Fibroblast of gingiva (primary cell): ENCODE results near the gene SLC7A5.

Source experiments
- DNase-seq: peaks from one replicate; pipeline ENCODE4 v3.0.0-alpha.2; 2011; ENCODE audit warnings: low read depth

Gene SLC7A5

DNA sequence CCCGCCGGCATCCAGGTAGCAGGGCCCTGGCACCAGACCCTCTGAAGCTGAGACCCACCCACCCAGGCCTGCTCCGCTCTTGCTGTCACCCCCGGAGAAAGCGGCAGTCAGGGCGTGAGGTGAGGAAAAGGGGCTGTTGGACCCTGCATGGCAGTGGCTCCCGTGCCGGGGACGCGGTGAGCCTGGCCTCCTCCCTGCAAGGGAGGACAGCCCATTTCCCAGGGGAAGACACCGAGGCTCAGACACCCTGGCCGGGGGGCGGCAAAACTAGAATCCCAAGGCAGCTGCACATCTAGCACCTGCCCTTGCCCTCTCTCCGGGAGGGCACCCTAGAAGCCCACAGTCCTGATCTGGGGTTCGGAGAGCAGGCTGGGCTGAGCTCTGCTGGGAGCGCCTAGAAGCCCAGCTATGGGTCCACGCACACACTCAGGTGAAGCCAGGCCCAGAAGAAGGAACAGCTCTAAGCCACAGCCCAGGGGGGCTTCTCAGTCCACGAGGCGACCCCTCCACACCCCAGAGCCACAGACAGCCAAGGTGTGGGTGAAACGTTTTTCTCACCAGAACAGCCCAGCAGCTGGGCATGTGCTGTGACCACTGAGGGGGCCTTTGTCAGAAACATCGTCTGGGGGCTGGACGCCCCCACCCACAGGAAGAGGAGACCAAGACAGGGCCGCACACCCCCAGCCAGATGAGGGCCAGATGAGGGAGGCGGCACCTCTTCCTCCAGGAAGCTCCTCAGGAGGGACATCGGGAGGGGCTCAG lies 22.4 kb downstream of the SLC7A5 start:
- no peak for DNase-seq

DNA sequence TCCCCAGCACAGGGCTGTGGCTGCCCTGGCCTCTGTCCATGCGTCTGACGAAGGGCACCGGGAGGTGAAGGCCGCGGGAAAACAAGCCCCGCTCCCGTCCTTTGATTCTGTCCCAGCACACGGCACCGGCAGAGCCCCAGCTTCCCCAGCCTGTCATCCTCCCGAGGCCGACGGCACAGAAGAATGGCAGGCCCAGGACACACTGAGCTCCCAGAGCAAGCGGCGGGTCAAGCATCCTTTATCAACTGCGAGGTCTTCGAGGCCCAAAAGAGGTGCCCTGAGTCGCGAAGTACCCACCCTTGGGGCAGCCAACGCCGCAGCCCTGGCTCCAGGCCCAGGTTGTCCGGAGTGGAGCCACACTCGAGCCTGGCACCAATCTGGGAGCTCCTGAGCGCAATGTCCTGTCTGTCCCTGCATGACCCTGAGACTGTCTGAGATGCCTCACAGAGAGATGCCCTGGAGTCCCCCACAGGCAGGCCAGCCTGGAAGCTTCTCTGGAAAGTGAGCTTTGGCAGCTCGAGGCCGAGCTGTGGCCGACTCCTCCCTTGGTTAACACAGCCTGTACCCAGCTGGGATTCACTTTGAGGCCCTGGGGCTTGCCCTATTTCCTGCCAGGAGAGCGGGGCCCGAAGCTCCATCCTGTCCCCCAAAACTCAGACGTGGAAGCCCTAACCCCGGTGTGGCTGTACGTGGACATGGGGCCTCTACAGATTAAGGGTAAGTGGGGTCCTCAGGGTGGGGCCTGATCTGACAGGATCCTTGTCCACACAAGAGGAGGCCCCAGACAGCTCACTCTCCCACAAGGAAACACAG lies 23.3 kb downstream of the SLC7A5 start:
- no peak for DNase-seq

DNA sequence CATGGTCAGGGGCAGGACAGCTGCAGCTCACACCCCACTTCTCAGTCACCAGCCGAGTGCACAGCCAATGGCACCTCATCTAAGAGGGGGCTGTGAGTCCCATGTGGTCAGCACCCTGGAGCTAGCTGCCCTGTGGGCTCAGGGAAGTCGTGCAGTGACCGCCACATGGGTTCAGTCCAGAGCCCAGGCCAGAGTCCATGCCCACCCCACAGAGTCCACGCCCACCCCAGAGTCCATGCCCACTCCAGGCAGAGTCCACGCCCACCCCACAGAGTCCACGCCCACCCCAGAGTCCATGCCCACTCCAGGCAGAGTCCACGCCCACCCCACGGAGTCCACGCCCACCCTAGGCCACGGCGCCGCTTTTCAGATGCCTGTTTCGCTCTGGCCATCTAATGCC lies 24.1 kb downstream of the SLC7A5 start:
- no peak for DNase-seq

DNA sequence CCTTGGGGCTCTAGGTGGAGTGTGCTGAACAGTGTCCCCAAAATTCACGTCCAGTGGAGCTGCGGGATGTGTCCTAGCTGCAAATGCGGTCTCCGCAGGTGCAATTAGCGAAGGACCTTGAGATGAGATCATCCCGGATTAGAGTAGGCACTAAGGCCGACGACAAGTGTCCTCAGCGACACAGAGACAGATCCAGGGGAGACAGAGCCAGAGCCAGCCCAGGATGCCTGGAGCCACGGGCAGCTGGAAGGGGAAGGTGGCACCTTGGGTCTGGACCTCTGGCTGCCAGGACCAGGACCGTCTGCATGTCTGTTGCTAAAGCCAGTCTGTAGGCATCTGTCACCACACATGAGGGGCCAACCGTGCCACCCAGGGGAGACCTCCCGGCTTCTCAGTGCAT lies 24.5 kb downstream of the SLC7A5 start:
- no peak for DNase-seq

DNA sequence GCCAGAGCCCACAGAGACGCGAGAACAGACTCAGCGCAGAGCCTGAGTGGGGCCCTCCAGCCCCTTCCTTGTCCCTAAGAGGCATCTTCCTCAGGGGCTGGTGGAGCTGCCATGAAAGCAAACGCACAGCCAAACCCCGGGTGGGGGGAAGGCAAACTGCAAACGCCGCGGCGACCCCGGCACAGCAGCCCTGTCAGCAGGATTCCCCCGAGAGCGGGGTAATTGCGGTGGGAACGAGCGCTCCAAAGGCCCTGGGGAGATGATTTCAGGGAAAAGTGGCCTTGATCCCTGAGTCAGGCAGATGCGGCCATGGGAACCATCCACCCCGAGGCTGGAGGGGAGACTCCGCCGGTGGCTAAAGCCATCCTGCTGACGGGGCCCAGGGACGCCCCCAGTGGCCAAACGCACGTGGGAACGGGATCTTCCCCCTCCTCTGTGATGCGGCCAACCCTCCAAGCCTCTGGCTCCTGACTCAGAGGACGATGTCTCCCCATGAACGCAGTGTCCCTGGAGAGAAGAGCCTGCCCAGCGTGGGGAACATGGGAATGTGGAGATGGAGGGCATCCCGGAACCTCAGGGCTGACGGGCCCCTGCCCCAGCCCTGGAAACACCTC lies 25.1 kb downstream of the SLC7A5 start:
- DNase-seq = no peak

DNA sequence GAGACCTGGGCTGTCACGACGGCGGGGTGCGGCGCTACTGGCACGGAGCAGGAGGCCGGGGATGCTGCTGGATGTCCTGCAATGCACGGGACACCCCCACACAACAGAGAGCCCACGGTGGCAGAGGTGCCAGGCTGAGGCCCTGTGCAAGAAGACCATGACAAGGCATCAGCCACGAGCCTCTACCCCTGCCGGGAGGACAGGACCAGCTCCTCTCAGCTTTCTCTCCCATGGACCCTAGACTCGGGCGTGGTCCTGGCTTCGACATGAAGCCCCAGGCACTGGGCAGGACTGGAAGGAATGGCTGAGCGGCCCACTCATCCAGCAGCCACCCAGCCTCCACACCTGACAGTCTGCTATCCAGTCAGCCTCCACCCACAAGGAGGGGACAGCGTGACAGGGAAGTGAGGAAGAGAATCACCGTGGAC lies 25.6 kb downstream of the SLC7A5 start:
- DNase-seq = no peak

DNA sequence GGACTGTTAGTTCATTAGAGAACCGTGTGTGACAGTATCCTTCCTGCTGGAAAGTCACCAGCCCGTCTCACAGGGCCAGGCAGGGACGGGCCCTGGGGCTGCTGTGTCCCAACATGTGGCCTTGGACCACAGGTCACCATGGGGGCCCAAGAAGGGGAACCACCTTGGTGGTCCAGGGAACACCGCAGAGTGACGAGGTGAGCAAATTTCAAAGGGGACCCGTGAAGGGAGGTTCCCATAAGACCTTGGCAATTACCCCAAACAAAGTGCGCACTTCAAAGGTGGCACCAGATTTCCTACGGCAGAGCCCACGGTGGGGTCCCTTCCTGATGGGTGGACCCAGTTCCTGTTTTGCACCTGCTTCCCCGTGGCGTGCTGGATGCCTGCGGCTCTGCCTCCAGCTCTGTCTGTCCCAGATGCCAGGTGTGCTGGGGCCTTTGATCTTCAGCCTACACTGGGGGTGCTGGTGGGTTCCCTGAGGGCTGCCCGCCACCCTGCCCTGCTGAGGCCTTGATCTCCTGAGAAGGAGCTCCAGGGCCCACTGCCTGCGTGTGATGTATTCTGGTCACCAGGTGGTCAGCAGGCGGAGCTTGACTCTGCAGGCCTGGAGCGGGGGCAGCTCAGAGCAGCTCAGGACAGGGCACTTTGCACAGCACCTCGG lies 27.0 kb downstream of the SLC7A5 start:
- no peak for DNase-seq

DNA sequence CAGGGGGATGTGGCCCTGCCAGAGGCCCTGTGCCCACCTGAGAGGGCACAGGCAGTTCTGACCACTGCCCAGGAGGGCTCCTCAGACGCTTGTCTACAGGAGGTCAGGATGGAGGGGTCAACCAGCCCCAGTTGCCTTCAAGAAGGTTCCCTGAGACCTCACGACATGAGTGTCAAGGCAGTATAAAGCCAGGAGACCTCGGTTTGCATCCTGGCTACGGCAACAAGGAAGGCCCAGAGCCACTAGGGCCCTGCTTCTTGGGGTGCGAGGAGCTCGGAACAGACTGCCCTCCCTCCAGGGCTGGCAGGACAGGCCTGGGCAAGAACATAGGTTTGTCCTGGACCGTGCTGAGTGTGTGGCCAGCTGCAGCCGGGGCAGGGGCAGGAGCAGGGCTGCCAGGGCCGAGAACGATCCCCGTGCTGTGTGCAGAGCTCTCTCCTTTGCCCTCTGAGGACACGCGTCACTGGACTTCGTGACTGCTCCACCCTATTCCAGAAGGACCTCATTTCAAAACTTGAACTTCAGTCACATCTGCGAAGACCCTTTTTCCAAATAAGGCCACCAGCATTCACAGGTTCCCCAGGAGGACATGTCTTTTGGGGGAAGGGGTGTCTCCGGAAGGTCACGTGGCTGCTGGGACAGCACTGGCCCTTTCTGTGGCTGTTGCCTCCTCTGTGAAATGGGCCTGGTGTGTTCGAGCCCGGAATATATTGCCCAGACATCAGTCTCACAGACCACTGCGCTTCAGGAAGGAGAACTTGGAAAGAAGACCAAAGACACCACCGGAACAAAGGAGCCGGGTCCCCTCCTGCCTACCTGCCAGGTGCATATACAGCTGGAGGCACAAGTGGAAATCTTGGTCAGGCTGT lies 27.7 kb downstream of the SLC7A5 start:
- no peak for DNase-seq

DNA sequence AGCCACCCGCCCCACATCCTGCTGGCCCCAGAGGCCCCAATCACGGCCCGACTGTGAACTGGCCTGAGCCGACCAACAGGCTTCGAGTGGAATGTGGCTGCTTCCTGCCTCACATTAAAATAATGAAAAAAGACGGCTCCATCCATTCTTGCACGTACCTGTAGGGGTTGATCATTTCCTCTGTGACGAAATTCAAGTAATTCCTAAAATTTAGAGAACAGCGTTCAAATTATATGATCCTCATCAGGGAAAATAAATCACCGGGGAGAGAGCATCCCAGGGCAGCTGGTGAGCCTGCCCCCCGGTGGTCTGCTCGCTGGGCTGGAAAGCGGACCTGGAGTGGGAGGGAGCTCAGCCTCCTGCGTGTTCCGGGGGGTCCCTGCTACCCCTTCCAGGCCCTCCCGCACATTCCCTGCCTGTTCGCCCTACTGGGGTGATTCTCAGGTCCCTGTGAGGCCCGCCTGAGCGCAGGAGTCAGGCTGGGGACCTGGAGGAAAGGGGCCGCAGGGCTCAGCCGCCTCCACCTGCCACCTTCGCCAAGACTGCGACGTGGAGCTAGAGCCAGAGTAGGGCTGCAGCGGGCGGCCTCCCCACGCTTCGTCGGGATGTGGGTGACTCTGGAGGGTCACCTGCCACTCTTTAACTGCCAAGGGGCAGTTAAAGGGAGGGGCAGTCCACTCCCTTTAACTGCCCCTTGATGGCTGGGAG lies 28.9 kb downstream of the SLC7A5 start:
- no peak for DNase-seq

DNA sequence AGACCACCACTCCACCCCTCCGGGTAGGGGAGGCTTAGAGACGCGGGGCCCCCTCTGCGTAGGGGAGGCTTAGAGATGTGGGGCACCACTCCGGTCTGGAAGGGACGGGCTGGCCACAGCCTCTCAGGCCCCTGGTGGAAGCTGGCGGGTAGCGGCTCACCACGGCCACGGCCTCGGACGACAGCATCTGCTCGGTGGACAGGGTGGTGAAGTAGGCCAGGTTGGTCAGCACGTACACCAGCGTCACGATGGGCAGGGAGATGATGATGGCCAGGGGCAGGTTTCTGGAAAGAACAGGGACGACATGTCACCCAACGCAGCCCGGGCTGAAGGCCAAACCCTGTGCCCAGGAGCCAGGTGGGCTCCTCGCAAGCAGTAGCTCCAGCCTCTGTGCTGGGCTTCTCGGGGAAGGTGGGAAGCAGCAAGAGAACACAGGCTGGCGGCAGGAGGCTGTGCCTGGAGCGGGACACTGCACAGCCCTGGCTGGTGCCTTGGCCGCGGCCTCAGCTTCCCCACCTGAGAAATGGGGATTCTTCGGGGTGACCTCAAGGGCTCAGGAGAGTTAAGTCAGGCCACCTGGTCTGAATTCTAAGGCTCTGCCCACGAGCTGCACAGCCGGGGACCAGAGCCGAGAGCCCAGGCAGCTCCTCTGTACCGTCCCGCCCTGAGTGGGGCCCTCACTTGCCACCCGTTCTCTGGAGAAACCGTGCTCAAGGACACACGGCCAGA lies 29.6 kb downstream of the SLC7A5 start:
- DNase-seq = no peak

DNA sequence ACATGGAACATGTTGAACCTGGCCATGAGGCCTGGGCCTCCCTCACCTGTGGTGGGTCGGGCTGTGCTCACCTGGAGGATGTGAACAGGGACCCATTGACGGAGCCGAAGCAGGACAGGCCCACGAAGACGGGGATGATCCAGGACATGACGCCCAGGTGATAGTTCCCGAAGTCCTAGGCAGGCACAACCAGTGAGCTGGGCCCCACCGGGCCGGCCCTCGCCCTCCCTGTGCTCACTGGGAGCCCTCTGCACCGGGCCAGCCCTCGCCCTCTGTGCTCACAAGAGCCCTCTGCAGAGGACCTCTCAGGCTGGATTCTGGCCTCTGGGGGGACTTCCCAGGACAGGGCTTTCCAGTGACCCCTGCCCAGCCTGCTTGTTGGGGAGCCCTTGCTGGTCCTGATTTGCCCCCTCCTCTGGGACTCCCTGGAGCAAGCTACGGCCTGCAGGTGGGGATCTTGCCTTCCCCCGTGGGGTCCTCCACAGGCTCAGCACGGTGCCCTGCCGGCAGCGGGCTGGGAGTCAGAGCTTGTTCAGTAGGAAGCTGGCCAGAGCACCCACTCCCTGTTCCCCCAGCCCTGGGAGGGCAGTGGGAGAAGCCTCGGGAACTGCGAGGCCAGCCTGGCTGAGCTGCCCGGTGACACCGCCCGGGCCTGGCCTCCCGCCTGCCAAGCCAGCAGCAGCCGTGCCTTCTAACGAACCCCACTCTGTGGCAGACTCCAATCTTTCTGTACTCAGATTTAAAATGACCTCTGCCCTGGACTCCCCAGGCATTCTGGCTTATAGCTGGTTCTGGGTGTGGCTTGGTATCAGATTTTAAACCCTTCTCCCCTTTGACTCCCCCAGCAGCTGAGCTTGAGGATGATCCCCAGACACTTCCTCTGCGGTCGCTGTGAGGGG lies 30.4 kb downstream of the SLC7A5 start:
- DNase-seq = no peak

DNA sequence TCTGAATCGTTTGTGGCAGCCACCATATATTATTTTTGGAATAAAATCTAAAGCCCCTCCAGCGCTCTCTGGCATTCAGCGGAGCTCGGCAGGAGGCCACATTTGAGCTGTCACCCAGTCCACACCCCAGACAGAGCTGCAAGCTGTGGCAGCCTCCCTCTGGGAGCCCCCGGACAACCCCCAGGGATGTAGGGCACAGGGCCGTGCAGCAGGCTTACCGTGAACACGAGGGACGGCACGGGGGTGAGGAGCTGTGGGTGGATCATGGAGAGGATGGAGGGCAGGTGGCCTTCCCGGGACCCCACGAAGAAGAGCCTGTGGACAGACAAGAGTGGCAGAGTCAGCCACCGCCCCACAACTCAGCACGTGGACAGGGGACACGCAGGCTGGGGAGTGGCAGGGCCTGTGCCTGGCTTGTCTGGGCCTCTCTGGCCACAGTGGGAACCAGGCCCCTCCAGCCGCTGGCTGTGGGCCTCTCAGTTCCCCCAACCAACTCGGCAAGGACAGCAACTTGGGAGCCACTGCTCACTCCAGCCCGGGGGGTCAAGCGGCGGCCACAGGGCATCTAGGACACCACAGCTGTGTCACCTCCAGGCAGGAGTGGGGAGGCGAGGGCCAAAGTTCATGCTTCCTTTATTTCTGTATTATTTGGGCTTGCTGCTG lies 31.5 kb downstream of the SLC7A5 start:
- DNase-seq = no peak

DNA sequence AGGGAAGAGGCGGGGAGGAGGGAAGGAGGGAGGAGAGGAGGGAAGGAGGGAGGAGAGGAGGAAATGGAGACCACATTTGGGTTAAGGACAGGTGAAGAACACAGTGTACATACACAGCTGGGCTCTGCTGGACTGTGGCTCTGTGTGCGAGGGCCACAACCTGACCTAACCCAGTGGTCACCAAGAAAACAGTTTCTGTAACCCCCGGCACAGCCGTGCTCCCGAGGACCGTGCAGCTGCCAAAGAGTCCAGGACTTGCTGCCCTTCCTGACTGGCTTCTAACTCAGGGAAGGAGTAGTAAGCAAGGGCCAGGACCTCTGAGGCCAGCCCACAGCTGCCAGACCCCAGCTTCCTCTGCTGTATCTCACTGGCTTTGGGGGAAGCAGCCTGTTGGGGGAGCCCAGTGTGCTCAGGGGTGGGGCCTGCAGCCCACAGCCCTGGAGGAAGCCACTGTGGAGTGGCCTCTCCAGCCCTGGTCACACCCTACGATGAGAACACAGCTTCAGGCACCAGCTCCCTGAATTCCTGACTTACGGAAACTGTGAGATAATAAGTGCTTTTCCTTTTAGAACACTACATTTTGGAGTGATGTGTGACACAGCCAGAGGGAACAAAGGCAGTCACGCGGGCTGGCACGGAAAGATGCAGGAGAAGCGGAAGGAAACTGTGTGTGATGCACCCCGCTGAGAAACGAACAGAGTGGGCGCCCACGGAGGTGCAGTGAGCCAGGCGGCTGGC lies 32.3 kb downstream of the SLC7A5 start:
- no peak for DNase-seq

DNA sequence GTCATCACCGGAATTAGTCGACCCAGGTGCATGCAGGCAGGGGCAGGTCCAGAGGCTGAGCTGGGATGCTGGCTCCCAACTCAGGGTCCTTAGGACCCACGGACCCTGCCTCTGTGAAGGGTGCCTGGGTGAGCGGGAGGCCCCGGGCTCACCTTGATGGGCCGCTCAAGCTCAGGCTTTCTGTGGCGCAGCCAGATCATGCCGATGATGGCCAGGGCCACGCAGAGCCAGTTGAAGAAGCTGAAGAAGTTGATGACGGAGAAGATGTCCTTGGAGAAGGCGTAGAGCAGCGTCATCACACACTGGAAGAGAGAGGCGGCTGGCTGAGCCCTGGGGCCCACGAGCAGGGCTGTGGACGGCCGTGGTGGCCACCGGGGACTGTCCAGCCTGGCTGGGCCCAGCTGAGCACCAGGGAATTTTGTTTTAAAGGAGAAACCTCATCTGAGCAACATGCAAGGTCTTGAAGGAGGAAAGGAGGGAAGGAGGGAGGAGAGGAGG lies 32.9 kb downstream of the SLC7A5 start:
- no peak for DNase-seq

DNA sequence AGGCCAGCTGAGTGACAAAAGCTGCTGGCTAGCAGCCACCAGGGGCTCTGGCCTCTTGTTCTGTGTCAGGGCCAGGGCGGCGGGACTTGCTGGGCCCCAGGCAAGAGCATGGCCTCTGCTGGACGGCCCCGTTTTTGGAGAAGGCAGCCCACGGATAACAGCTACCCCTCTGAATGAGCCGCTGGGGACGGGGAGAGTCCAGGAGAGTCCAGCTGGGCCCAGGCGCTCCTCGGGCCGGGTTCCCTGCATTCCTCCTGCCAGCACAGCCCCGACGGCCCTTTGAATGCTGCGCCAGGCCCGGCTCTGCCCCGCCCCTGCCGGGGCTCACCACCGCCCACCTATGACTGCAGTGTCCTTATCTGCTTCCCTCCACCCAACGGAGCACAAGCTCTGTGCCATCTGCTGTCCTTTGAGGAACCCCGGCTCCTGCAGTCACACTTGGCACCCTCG lies 33.4 kb downstream of the SLC7A5 start:
- DNase-seq = no peak

DNA sequence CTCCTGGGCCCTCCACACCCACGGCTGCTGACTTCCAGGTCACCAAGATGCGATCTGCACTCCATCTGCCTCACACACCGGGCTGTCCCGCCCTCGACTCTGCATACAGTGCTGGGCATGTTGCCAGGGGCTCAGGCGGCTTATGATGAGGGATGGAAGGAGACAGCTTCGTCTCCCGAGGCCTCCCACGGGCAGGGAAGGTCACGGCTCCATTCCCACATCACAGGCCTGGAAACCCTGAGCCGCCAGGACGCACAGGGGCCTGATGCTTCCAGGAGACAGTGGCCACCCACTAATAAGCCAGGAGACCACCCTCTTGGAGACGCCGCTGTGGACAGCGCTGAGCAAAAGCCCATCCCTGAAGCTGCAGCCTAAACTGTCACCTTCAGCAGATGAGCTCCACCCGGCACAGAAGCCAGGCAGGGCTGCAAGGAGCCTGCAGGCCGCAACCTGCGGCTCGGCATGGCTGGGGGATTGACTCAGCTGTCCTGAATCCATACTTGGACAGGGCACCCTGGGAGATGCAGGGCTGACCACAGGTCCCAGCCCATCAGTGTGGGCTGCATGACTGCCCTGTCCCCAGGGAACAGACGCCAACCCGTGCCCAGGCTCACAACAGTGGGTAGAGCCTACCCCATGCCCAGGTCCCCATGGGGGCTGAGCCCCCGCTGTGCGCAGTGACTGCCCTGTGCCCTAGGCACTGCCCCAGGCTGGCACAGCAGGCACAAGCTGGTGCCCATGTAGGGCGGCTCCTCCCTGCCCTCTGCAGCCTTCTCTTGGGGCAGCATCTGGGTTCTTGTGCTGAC lies 34.4 kb downstream of the SLC7A5 start:
- DNase-seq = no peak
